ENCODE results near the gene IRAK1. TPM values are rescaled to one million over a fixed set of nuclear protein-coding genes. Genes with fewer than 3 reads are reported as not detected.

Gene IRAK1
- total and polyA plus RNA-seq, 9 of the 15 experiments (the other 6 are each of a cell fraction or from before 2014, with no cell fraction given), result 11.6 to 261 (median 91.6) TPM

DNA sequence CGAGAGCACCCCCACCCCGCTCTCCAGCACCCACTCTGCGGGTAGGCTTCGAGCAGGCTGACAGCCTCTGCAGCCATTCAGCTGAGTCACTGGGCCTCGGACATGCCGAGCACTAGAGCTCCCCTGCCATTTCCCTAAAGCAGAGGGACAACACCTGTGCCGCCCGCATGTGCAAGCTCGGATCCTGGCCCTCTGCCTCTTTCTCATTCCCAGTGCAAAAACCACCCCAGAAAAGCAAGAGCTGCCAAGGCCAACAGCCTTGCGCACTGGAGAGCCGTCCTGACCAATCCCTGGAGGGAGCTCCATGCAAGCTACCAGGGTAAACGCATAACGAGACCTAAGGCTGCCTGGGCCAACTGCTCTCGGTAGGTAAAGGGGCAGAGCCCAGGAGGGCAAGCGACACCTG, 53.4 kb downstream of the IRAK1 start:
- H3K4me3 ChIP-seq, result no peak overlapping the region
- peak overlapping the region; percentile 86 for H3K4me2 ChIP-seq (ENCODE audit: insufficient read depth, low read length)
- FAIRE-seq (no peak), DNase-seq (ENCODE audit: extremely low read depth in 1 of 4, low spot score in 3 of 4) (no peak), ATAC-seq (no peak)
- CTCF ChIA-PET (ENCODE audit: low intra/inter-chr PET ratio), result no interaction called here
- H4K20me1 ChIP-seq (replicated peaks; ENCODE audit: control insufficient read depth, insufficient read depth, low read length), result peaks cover 53% of the 10 kb centered on the region
- H3K9me1 ChIP-seq (ENCODE audit: control insufficient read depth, insufficient read depth, low read length), result peaks cover 5% of the 10 kb centered on the region
- in situ Hi-C loops (cut with MboI), result no loop called here
- POLR2A ChIA-PET, result interaction anchor here (0.7 to 3.1 kb wide), 8 partner anchors 8 to 68 kb away, joined by 3 to 24 read pairs (median 5); partner anchors contain the start of gene ARHGAP4
- BruUV-seq (replicated peaks), result no TSS peak
- H3K36me3 ChIP-seq (ENCODE audit: control insufficient read depth, insufficient read depth, low read length), result peaks cover 83% of the 10 kb centered on the region; the same call in 2 of the 3 replicates
- peak overlapping the region; percentile 46; the same call in 2 of the 3 replicates for H3K27ac ChIP-seq (ENCODE audit: extremely low read depth, low read depth, low read length)
- peaks cover 27 to 51% of the 10 kb centered on the region in 2 experiments for H3K4me1 ChIP-seq (replicated peaks in 1 of 2; ENCODE audit: control insufficient read depth in 2 of 2, insufficient read depth in 2 of 2, low read length in 2 of 2)
- H3K9me3 ChIP-seq (replicated peaks; ENCODE audit: control insufficient read depth, insufficient read depth, low read depth, low read length), result no peaks in the 10 kb centered on the region
- peaks cover 89% of the 10 kb centered on the region for H3K79me2 ChIP-seq (ENCODE audit: control insufficient read depth, insufficient read depth, low read length)
- peak overlapping the region; percentile 77 to 96; a peak in 3 of 4 replicates for H3K9ac ChIP-seq (ENCODE audit: insufficient read depth in 1 of 2, low read depth in 2 of 2, low read length in 2 of 2)
- intact Hi-C loops (cut with micrococcal nuclease), result no loop called here
- H3K27me3 ChIP-seq (ENCODE audit: control insufficient read depth in 2 of 2, insufficient read depth in 2 of 2, low read length in 2 of 2), result no peaks in the 10 kb centered on the region
- 82% methylated on average over 7 of the region's 15 CpGs for WGBS (ENCODE audit: insufficient coverage, low coverage, missing lambda C conversion rate)
- H2AFZ ChIP-seq (ENCODE audit: low read depth, low read length), result no peak overlapping the region
- TF ChIP-seq NFE2 (IDR thresholded peaks at IDR 0.05; ENCODE audit: low read depth), result peak; percentile 60
- TF ChIP-seq, protein P1, sequence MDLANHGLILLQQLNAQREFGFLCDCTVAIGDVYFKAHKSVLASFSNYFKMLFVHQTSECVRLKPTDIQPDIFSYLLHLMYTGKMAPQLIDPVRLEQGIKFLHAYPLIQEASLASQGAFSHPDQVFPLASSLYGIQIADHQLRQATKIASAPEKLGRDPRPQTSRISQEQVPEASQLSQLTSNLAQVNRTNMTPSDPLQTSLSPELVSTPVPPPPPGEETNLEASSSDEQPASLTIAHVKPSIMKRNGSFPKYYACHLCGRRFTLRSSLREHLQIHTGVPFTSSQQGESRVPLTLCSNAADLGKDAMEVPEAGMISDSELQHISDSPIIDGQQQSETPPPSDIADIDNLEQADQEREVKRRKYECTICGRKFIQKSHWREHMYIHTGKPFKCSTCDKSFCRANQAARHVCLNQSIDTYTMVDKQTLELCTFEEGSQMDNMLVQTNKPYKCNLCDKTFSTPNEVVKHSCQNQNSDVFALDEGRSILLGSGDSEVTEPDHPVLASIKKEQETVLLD (IDR thresholded peaks at IDR 0.05), result no peak
- no peak for TF ChIP-seq NFRKB (IDR thresholded peaks at IDR 0.05; ENCODE audit: low read depth)
- TF ChIP-seq ZNF316 (IDR thresholded peaks at IDR 0.05), result peak; percentile 62
- TF ChIP-seq MAFK (IDR thresholded peaks at IDR 0.05; ENCODE audit: low read length), result 0 out of 2 replicates have a peak, but pooled peaks have one; percentile 25
- TF ChIP-seq, protein P2, sequence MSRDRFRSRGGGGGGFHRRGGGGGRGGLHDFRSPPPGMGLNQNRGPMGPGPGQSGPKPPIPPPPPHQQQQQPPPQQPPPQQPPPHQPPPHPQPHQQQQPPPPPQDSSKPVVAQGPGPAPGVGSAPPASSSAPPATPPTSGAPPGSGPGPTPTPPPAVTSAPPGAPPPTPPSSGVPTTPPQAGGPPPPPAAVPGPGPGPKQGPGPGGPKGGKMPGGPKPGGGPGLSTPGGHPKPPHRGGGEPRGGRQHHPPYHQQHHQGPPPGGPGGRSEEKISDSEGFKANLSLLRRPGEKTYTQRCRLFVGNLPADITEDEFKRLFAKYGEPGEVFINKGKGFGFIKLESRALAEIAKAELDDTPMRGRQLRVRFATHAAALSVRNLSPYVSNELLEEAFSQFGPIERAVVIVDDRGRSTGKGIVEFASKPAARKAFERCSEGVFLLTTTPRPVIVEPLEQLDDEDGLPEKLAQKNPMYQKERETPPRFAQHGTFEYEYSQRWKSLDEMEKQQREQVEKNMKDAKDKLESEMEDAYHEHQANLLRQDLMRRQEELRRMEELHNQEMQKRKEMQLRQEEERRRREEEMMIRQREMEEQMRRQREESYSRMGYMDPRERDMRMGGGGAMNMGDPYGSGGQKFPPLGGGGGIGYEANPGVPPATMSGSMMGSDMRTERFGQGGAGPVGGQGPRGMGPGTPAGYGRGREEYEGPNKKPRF (IDR thresholded peaks at IDR 0.05; ENCODE audit: low read depth, low read length), result no peak
- peak; percentile 59; the same call in 1 of the 2 replicates for TF ChIP-seq C11orf30 (IDR thresholded peaks at IDR 0.05; ENCODE audit: low read depth)
- TF ChIP-seq, protein P3, sequence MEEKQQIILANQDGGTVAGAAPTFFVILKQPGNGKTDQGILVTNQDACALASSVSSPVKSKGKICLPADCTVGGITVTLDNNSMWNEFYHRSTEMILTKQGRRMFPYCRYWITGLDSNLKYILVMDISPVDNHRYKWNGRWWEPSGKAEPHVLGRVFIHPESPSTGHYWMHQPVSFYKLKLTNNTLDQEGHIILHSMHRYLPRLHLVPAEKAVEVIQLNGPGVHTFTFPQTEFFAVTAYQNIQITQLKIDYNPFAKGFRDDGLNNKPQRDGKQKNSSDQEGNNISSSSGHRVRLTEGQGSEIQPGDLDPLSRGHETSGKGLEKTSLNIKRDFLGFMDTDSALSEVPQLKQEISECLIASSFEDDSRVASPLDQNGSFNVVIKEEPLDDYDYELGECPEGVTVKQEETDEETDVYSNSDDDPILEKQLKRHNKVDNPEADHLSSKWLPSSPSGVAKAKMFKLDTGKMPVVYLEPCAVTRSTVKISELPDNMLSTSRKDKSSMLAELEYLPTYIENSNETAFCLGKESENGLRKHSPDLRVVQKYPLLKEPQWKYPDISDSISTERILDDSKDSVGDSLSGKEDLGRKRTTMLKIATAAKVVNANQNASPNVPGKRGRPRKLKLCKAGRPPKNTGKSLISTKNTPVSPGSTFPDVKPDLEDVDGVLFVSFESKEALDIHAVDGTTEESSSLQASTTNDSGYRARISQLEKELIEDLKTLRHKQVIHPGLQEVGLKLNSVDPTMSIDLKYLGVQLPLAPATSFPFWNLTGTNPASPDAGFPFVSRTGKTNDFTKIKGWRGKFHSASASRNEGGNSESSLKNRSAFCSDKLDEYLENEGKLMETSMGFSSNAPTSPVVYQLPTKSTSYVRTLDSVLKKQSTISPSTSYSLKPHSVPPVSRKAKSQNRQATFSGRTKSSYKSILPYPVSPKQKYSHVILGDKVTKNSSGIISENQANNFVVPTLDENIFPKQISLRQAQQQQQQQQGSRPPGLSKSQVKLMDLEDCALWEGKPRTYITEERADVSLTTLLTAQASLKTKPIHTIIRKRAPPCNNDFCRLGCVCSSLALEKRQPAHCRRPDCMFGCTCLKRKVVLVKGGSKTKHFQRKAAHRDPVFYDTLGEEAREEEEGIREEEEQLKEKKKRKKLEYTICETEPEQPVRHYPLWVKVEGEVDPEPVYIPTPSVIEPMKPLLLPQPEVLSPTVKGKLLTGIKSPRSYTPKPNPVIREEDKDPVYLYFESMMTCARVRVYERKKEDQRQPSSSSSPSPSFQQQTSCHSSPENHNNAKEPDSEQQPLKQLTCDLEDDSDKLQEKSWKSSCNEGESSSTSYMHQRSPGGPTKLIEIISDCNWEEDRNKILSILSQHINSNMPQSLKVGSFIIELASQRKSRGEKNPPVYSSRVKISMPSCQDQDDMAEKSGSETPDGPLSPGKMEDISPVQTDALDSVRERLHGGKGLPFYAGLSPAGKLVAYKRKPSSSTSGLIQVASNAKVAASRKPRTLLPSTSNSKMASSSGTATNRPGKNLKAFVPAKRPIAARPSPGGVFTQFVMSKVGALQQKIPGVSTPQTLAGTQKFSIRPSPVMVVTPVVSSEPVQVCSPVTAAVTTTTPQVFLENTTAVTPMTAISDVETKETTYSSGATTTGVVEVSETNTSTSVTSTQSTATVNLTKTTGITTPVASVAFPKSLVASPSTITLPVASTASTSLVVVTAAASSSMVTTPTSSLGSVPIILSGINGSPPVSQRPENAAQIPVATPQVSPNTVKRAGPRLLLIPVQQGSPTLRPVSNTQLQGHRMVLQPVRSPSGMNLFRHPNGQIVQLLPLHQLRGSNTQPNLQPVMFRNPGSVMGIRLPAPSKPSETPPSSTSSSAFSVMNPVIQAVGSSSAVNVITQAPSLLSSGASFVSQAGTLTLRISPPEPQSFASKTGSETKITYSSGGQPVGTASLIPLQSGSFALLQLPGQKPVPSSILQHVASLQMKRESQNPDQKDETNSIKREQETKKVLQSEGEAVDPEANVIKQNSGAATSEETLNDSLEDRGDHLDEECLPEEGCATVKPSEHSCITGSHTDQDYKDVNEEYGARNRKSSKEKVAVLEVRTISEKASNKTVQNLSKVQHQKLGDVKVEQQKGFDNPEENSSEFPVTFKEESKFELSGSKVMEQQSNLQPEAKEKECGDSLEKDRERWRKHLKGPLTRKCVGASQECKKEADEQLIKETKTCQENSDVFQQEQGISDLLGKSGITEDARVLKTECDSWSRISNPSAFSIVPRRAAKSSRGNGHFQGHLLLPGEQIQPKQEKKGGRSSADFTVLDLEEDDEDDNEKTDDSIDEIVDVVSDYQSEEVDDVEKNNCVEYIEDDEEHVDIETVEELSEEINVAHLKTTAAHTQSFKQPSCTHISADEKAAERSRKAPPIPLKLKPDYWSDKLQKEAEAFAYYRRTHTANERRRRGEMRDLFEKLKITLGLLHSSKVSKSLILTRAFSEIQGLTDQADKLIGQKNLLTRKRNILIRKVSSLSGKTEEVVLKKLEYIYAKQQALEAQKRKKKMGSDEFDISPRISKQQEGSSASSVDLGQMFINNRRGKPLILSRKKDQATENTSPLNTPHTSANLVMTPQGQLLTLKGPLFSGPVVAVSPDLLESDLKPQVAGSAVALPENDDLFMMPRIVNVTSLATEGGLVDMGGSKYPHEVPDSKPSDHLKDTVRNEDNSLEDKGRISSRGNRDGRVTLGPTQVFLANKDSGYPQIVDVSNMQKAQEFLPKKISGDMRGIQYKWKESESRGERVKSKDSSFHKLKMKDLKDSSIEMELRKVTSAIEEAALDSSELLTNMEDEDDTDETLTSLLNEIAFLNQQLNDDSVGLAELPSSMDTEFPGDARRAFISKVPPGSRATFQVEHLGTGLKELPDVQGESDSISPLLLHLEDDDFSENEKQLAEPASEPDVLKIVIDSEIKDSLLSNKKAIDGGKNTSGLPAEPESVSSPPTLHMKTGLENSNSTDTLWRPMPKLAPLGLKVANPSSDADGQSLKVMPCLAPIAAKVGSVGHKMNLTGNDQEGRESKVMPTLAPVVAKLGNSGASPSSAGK (IDR thresholded peaks at IDR 0.05), result peak; percentile 32; the same call in 1 of the 2 replicates
